Activated CD8-positive, alpha-beta memory T cell treated with anti-CD3 and anti-CD28 coated beads, Interleukin-2, amount 50 U/mL, for 1 hour (primary cell): ENCODE data around the gene HFE.
"Not testable (repeated sequence)": the region's sequence is repeated elsewhere in the genome, so short reads cannot be mapped to it uniquely, and the experiment has no call there.

Experiments used
- DNase-seq: peaks from one replicate; pipeline ENCODE4 v3.0.0-alpha.2; 2020; ENCODE audit errors: extremely low read depth

Gene HFE

DNA sequence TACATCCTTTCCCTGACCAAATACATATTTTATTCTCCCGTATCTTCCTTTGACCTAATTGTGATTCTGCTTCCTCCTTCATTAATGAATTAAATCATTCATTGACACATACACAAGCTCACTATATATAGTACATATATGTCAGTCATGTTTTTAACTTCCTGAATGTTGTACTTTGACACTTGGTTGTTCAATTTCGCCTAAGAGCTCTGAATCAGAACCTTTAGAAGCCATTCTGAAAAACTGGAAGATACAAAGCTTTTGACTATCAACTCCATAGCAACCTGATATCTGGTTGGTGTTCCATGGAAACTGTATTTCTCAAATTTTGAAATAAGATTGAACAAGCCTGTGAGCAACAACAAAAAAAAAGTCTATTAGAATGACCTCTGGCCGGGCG lies 27.3 kb upstream of the HFE start:
- no peak for DNase-seq

DNA sequence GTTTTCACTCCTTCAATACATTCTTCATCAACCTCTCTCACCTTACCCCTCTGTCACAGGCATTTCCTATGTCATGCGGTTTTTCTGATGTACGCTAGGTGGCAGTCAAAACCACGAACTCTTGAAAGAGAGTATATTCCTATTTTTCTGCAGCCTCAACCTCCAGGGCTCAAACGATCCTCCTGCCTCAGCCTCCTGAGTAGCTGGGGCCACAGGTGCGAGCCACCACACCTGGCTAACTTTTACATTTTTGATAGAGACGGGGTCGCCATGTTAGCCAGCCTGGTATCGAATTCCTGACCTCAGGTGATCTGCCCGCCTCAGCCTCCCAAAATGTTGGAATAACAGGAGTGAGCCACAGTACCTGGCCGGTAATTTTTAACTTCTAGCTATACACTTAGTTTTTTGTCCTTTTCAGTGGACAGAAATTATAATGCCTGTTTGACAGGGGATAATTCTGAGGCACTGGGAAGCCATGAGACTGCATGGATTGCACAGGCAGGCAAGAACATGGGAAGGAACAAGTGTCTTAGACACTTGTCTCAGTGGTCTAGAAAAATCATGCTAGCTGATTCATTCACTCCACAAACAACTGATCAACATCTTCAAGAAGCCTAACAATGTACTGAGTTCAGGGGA lies 22.5 kb upstream of the HFE start:
- no peak for DNase-seq

GRCh38 chr6:26065952-26066380 lies 21.3 kb upstream of the HFE start:
- DNase-seq = no peak

GRCh38 chr6:26067367-26067766 lies 19.9 kb upstream of the HFE start:
- DNase-seq = no peak

DNA sequence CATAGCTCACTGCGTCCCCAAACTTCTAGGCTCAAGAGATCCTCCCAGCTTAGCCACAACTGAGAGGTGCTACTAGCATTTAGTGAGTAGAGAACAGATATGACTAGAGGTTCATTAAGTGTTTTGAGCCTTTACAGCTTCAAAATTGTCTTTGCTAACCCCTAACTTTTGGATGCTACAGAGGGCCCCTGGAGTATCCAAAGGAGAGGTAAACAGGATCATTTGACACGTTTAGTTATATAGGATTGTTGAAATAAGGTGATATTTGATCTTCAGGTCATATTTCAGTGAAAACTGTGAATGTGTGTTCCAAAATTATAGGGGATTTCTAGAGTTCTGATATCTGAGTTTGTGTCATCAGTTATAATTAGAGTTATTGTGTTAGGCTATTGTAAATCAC lies 19.2 kb upstream of the HFE start:
- no peak for DNase-seq

GRCh38 chr6:26071135-26071534 lies 16.1 kb upstream of the HFE start:
- DNase-seq = no peak

DNA sequence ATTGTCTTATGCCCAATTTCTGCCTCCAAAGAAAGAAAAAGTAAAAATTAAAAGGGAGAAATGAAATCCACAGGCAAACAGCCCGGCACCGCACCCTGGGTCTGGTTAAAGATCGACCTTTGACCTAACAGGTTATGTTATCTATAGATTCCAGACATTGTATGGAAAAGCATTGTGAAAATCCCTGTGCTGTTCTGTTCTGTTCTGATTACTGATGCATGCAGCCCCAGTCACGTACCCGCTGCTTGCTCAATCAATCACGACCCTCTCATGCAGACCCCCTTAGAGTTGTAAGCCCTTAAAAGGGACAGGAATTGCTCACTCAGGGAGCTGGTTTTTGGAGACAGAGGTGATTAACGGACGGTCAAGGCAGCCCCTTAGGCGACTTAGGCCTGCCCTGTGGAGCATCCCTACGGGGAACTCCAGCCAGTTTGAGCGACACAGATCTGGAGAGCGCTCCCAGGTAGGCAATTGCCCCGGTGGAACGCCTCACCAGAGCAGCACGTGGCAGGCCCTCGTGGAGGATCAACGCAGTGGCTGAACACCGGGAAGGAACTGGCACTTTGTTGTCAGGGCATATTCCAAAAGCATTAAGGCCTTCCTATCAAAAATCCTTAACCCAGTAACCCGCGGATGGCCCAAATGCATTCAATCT lies 12.0 kb upstream of the HFE start:
- no peak for DNase-seq

GRCh38 chr6:26078066-26078465 lies 9.2 kb upstream of the HFE start:
- not testable (repeated sequence) for DNase-seq

DNA sequence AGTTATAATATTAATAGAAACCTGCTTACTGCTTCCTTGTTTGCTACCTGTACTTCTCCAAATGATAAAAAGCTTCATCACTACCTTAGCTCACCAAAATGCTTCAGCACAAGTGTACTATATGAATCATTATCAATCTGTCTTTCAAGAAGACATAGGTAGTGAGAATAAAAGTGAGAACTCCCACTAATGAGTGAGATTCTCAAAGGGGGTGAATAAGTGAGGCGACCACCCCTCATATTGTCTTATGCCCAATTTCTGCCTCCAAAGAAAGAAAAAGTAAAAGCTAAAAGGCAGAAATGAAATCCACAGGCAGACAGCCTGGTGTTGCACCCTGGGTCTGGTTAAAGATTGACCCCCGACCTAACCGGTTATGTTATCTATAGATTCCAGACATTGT lies 6.1 kb upstream of the HFE start:
- not testable (repeated sequence) for DNase-seq

DNA sequence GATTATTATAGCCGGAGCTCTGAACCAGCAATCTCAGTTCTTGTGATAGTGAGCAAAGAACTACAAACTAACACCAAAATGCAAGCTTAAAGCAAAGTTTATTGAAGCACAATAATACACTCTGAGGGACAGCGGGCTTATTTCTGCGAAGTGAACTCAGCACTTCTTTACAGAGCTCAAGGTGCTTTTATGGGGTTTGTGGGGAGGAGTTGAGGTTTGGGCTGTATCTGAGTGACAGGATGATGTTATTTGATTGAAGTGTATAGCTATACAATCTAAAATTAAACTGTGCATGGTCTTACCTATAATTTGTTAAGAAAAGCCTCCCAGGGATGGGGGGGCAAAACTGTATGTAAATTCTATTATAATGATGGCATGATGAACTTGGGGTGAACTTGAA lies 1.0 kb upstream of the HFE start:
- DNase-seq = peak; percentile 11

- no peak for DNase-seq
These were observed 1.1 kb downstream of the HFE start for GRCh38 chr6:26088344-26088743.

- DNase-seq = no peak
These were observed 2.0 kb downstream of the HFE start for GRCh38 chr6:26089272-26089671.

- no peak for DNase-seq
These were observed 5.2 kb downstream of the HFE start for GRCh38 chr6:26092443-26092842.

- no peak for DNase-seq
These were observed 6.8 kb downstream of the HFE start for GRCh38 chr6:26094036-26094435.

DNA sequence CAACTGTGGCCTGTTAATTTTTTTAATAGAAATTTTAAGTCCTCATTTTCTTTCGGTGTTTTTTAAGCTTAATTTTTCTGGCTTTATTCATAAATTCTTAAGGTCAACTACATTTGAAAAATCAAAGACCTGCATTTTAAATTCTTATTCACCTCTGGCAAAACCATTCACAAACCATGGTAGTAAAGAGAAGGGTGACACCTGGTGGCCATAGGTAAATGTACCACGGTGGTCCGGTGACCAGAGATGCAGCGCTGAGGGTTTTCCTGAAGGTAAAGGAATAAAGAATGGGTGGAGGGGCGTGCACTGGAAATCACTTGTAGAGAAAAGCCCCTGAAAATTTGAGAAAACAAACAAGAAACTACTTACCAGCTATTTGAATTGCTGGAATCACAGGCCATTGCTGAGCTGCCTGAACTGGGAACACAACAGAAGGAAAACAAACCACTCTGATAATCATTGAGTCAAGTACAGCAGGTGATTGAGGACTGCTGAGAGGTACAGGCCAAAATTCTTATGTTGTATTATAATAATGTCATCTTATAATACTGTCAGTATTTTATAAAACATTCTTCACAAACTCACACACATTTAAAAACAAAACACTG lies 10.1 kb downstream of the HFE start:
- DNase-seq = peak; percentile 28

- DNase-seq = no peak
These were observed 16.0 kb downstream of the HFE start for GRCh38 chr6:26103141-26103769.

DNA sequence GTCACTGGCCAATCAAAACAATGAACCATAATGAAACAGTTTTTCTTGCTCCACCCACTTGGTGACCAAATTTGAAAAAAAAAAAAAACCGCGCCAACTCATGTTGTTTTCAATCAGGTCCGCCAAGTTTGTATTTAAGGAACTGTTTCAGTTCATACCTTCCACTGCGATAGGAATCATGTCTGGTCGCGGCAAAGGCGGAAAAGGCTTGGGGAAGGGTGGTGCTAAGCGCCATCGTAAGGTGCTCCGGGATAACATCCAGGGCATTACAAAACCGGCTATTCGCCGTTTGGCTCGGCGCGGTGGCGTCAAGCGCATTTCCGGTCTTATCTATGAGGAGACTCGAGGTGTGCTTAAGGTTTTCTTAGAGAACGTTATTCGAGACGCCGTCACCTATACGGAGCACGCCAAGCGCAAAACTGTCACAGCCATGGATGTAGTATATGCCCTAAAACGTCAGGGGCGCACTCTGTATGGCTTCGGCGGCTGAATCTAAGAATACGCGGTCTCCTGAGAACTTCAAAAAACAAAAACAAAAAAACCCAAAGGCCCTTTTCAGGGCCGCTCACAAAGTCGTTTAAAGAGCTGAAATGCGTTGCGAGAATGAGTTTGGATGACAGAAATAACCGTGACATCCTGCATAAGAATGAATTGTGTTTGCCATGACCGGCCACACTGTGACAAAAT lies 16.7 kb downstream of the HFE start:
- peak; percentile 84 for DNase-seq

- DNase-seq = no peak
These were observed 17.4 kb downstream of the HFE start for GRCh38 chr6:26104457-26105108.

- no peak for DNase-seq
These were observed 18.0 kb downstream of the HFE start for GRCh38 chr6:26105109-26105730.

DNA sequence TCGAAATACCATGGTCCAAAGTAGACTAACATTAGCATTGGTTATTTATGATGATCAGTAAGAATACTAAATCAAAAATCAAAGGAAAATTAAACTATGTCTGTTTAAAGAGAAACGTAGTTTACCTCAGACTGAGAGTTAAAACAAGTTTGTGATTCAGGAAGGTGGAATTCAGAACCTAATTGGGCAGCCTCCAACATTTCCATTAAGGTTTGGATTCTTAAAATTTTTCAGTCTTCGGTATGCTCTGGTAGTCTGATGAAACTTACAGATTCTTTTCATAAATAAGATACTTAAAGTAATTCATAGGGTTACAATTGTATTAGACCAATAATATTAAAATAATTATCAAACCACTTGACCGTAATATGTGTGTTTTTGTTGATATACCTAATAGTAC lies 18.6 kb downstream of the HFE start:
- no peak for DNase-seq

GRCh38 chr6:26107935-26108334 lies 20.7 kb downstream of the HFE start:
- no peak for DNase-seq
